ENCODE measurements around the gene GALM. TPM values are rescaled to one million over a fixed set of nuclear protein-coding genes. Genes with fewer than 3 reads are reported as not detected.
A peak's percentile ranks its signal among the peaks of the same experiment; 100 is the strongest.

The GALM gene
- total and polyA plus RNA-seq, 10 of the 15 experiments (the other 5 are each of a cell fraction or from before 2014, with no cell fraction given) = 1.1 to 4.0 (median 1.7) TPM

DNA sequence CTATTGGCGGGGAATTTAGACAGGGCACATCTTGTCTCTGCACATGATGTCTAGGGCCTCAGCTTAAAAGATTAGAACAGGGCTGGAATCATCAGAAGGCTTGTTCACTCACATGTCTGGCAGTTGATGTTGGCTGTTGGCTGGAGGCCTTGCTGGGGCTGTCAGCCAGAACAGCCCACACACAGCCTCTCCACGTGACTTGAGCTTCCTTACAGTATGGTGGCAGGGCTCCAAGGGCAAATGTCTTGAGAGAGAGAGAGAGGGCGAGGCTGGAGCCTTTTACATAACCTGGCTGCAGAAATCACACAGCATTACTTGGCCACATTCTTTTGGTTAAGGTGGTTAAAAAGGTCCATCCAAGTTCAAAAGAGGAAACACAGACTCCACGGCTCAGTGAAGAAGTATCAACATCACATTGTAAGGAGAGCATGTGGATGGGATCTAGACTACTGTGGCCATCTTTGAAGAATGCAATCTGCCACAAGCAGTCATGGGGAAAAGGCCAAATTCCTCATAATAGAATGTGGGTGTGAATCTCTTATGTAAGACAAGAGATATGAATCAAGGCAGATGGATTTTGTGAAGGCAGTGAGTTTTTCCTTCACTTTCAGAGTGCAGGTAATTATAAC lies 54.8 kb downstream of the GALM start:
- ChIA-PET SMC1A (ENCODE audit: uncharacterized antibody, unreplicated experiment) (interaction anchor here (1.0 to 9.9 kb wide), 4 partner anchors 11 to 141 kb away, joined by 3 to 201 read pairs (median 65); no protein-coding TSS in a partner anchor), CTCF (interaction anchor here (1.5 to 18.7 kb wide), 3 partner anchors 50 to 143 kb away, joined by 4 to 370 read pairs (median 177); partner anchors contain the start of gene HNRNPLL), RAD21 (ENCODE audit: unreplicated experiment) (interaction anchor here (1.4 to 7.1 kb wide), 3 partner anchors 67 to 138 kb away, joined by 4 to 140 read pairs (median 134); partner anchors contain the start of gene HNRNPLL), POLR2A (interaction anchor here (0.5 to 3.1 kb wide), 4 partner anchors 11 to 161 kb away, joined by 3 to 18 read pairs (median 6); partner anchors contain the start of gene HNRNPLL)
- in situ Hi-C loops (cut with MboI) (loop anchor here (5.0 kb wide), 1 partner anchor 113 kb away; no protein-coding TSS in a partner anchor), intact Hi-C loops (cut with micrococcal nuclease; ENCODE audit: unreplicated experiment) (no loop called here)
- no peak overlapping the region; the same call in 1 of the 2 replicates for H2AFZ ChIP-seq (ENCODE audit: control insufficient read depth, low read depth, low read length)
- H3K79me2 ChIP-seq (ENCODE audit: control insufficient read depth, insufficient read depth, low read length) = no peaks in the 10 kb centered on the region
- DNase-seq (ENCODE audit: low read depth, low spot score) (peak; percentile 40), FAIRE-seq (no peak), ATAC-seq (peak; percentile 56)
- no peaks in the 10 kb centered on the region for H3K9me3 ChIP-seq (replicated peaks; ENCODE audit: control insufficient read depth, insufficient read depth, low read length)
- no TSS peak for BruUV-seq (replicated peaks)
- H3K9ac ChIP-seq (ENCODE audit: control insufficient read depth, insufficient read depth, low read length) = no peak overlapping the region
- H3K27ac ChIP-seq (ENCODE audit: control insufficient read depth, insufficient read depth) = no peak overlapping the region
- no peak overlapping the region for H3K4me3 ChIP-seq
- peaks cover 33% of the 10 kb centered on the region for H3K4me1 ChIP-seq (ENCODE audit: control insufficient read depth, insufficient read depth, low read length)
- no peaks in the 10 kb centered on the region for H3K36me3 ChIP-seq (ENCODE audit: control insufficient read depth in 2 of 2, insufficient read depth in 2 of 2, low read length in 1 of 2)
- no peak overlapping the region for H3K4me2 ChIP-seq (ENCODE audit: control insufficient read depth, insufficient read depth)
- no peaks in the 10 kb centered on the region for H4K20me1 ChIP-seq (ENCODE audit: control insufficient read depth, insufficient read depth)
- WGBS (ENCODE audit: insufficient coverage, insufficient replicate concordance, low lambda C conversion rate, missing lambda C conversion rate) = 50% methylated on average over 4 of the region's 4 CpGs
- H3K27me3 ChIP-seq (replicated peaks in 1 of 2; ENCODE audit: control insufficient read depth in 2 of 2, insufficient read depth in 2 of 2, low read length in 1 of 2) = no peaks in the 10 kb centered on the region
- TF ChIP-seq IKZF1 (conservative IDR thresholded peaks at IDR 0.05) = peak; percentile 64
- no peak for TF ChIP-seq YBX1 (IDR thresholded peaks at IDR 0.05)
- TF ChIP-seq ASH2L (IDR thresholded peaks at IDR 0.05; ENCODE audit: borderline replicate concordance, low read depth) = no peak
- peak; percentile 83; the same call in 1 of the 2 replicates for TF ChIP-seq YY1 (IDR thresholded peaks at IDR 0.05; ENCODE audit: low read depth, low read length)
- 0 out of 2 replicates have a peak, but pooled peaks have one; percentile 9 for TF ChIP-seq IRF4 (IDR thresholded peaks at IDR 0.05; ENCODE audit: low read depth, low read length)
- peak; percentile 50 to 66; a peak in 3 of 4 replicates for TF ChIP-seq IKZF2 (IDR thresholded peaks at IDR 0.05)
- peak; percentile 44 to 67; a peak in 2 of 4 replicates for TF ChIP-seq BHLHE40 (IDR thresholded peaks at IDR 0.05; ENCODE audit: borderline replicate concordance in 1 of 2, low read depth in 2 of 2, low read length in 1 of 2)
- TF ChIP-seq EED (IDR thresholded peaks at IDR 0.05; ENCODE audit: low read depth) = 0 out of 2 replicates have a peak, but pooled peaks have one; percentile 18
- TF ChIP-seq MTA2 (IDR thresholded peaks at IDR 0.05; ENCODE audit: low read depth) = 0 out of 2 replicates have a peak, but pooled peaks have one; percentile 10
- TF ChIP-seq RUNX3 (IDR thresholded peaks at IDR 0.05; ENCODE audit: low read length) = peak; percentile 88
- TF ChIP-seq MEF2B (IDR thresholded peaks at IDR 0.05; ENCODE audit: partially characterized antibody, poor library complexity, severe bottlenecking) = peak; percentile 31
- 0 out of 2 replicates have a peak, but pooled peaks have one; percentile 32 for TF ChIP-seq GATAD2B (conservative IDR thresholded peaks at IDR 0.05; ENCODE audit: low read depth)
- TF ChIP-seq, protein P1, sequence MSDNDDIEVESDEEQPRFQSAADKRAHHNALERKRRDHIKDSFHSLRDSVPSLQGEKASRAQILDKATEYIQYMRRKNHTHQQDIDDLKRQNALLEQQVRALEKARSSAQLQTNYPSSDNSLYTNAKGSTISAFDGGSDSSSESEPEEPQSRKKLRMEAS (IDR thresholded peaks at IDR 0.05; ENCODE audit: low read depth, low read length) = 0 out of 2 replicates have a peak, but pooled peaks have one; percentile 22
- TF ChIP-seq SPI1 (IDR thresholded peaks at IDR 0.05; ENCODE audit: borderline replicate concordance, insufficient read depth, low read depth, low read length) = 0 out of 2 replicates have a peak, but pooled peaks have one; percentile 17
- no peak for TF ChIP-seq FOS (IDR thresholded peaks at IDR 0.05; ENCODE audit: borderline replicate concordance, extremely low read depth, insufficient read length)
- TF ChIP-seq CBFB (IDR thresholded peaks at IDR 0.05; ENCODE audit: low read depth) = 0 out of 2 replicates have a peak, but pooled peaks have one; percentile 29
- TF ChIP-seq, protein P2, sequence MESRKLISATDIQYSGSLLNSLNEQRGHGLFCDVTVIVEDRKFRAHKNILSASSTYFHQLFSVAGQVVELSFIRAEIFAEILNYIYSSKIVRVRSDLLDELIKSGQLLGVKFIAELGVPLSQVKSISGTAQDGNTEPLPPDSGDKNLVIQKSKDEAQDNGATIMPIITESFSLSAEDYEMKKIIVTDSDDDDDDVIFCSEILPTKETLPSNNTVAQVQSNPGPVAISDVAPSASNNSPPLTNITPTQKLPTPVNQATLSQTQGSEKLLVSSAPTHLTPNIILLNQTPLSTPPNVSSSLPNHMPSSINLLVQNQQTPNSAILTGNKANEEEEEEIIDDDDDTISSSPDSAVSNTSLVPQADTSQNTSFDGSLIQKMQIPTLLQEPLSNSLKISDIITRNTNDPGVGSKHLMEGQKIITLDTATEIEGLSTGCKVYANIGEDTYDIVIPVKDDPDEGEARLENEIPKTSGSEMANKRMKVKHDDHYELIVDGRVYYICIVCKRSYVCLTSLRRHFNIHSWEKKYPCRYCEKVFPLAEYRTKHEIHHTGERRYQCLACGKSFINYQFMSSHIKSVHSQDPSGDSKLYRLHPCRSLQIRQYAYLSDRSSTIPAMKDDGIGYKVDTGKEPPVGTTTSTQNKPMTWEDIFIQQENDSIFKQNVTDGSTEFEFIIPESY (IDR thresholded peaks at IDR 0.05) = no peak
- 0 out of 2 replicates have a peak, but pooled peaks have one; percentile 4 for TF ChIP-seq MEF2A (IDR thresholded peaks at IDR 0.05; ENCODE audit: insufficient read depth, low read depth, low read length)
- peak; percentile 61; the same call in 1 of the 2 replicates for TF ChIP-seq RAD51 (IDR thresholded peaks at IDR 0.05)
- TF ChIP-seq, protein P3, sequence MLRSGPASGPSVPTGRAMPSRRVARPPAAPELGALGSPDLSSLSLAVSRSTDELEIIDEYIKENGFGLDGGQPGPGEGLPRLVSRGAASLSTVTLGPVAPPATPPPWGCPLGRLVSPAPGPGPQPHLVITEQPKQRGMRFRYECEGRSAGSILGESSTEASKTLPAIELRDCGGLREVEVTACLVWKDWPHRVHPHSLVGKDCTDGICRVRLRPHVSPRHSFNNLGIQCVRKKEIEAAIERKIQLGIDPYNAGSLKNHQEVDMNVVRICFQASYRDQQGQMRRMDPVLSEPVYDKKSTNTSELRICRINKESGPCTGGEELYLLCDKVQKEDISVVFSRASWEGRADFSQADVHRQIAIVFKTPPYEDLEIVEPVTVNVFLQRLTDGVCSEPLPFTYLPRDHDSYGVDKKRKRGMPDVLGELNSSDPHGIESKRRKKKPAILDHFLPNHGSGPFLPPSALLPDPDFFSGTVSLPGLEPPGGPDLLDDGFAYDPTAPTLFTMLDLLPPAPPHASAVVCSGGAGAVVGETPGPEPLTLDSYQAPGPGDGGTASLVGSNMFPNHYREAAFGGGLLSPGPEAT (IDR thresholded peaks at IDR 0.05; ENCODE audit: low read depth) = no peak
